AML-193 (cell line): ENCODE results near the gene THPO.

Source experiments
- DNase-seq, 2 experiments: peaks; one replicate each; lab custom pipeline; 2025; lab: John Stamatoyannopoulos, UW

The THPO gene

DNA sequence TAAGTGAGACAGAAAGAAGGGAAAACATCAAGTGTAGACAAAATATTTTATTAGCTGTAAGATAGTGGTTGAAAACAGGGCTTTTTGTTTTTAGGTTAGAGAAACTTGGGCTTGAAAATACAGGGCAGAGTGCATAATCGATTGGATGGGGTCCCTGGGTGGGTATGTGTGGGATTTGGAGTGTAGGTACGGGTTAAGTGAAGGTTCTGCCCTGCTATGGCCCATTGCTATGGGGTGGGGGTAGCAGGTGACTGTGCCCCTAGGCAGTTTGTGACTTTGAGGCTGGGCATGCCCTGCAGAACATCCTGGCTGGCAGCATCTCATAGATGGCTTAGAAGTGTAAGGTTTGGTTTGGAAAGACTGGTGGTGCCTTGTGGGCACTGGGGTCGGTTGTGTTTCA lies 44.3 kb downstream of the THPO start:
- no peak for DNase-seq

DNA sequence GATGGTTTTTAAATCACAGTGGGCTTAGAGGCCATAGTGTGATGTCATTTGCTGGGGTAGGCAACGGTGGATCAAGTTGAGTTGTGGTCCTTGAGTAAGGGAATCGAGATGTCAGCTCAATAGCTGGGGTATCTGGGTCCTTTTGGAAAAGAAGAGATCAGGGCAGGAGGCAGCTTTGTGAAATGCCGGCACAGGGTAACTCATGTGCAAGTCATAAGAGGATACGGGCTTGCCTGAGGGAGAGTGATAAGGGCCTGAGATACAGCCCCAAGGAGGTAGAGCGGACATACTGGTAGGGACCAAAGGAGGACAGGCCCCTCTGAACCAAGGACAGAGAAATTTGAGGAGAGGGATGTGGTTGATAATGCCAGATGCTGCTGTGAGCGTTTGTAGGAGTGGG lies 44.8 kb downstream of the THPO start:
- DNase-seq, result no peak

DNA sequence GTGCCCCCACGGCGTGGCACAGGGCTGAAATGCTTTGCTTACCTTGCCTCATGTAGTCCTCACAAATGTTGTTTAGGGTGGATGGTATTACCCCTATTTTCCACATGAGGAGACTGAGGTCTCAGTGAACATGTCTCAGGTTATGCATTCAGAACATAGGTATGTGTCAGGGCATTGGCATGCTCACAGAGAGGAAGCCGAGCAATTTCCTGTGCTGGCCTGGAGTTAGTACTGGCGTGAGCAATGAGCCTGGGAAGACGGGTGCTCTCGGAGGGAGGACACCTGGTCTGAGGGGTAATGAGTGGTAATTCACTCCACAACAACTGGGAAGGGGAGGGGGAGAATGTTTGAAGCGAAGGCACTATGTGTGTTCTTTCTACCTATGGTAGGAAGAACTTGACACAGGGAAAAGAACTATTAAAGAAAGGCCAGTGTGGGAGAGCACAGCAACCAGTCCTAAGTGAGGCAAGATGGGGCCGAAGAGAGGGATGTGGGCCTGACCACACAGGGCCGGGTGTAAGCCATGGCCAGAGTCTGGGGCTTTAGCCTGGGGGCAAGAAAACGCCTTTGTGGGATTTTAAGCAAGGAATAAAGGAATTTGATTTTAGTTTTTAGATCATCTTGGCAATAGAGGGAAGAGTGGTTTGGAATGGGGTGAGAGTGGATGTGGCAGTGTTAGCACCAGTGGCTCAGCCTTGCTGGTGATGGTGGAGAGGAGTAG lies 45.5 kb downstream of the THPO start:
- no peak for DNase-seq

DNA sequence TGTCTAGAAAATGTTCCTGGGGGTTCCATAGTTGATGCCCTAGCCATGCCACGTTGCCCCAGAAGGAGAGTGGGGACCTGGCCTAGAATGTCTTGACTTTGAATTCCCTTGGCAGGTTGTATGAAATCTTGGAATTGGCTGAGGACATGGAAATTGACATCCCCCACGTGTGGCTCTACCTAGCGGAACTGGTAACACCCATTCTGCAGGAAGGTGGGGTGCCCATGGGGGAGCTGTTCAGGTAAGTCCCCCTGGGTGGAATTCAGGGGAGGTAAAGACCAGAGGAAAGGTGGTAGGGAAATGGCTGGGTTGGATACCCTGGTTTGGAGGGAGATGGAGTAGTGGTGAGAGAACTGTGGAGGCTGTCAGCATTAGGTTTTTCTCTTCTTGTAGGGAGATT lies 49.5 kb downstream of the THPO start:
- no peak for DNase-seq

DNA sequence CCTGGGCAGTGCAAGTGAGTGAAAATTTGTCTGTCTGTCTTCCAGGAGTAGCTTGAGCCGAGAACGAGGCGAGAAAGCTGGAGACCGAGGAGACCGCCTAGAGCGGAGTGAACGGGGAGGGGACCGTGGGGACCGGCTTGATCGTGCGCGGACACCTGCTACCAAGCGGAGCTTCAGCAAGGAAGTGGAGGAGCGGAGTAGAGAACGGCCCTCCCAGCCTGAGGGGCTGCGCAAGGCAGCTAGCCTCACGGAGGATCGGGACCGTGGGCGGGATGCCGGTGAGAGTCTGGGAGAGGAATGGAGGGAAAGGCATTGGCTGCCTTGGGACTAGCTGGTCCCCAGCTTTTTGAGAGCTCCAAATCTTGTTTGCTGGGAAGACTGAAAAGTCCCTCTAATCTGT lies 50.8 kb downstream of the THPO start:
- DNase-seq, result no peak

DNA sequence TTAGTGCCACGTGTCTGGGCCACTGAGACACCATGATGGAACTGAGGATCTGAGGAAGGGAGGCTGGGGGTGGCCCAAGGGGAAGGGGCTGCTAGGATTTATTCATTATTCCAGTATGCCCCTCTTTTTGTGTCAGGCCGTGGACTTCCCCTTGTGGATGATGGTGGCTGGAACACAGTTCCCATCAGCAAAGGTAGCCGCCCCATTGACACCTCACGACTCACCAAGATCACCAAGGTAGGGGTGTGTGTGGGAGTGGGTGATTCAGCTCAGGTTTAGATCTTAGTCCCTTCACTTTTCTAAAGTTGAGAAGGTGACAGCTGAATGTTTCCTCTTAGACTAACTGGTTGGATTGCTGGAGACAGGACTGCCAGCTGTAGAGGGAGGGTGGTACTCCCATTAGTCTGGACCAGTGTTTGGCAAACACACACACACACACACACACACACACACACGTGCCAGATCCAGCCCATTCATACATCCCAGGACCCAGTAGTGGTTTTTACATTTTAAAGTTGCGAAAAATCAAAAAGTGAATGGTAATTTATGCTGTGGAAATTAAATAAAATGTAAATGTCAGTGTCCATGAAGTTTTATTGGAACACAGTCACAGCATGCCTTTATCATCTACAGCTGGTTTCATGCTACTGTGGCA lies 52.2 kb downstream of the THPO start:
- DNase-seq, result no peak

DNA sequence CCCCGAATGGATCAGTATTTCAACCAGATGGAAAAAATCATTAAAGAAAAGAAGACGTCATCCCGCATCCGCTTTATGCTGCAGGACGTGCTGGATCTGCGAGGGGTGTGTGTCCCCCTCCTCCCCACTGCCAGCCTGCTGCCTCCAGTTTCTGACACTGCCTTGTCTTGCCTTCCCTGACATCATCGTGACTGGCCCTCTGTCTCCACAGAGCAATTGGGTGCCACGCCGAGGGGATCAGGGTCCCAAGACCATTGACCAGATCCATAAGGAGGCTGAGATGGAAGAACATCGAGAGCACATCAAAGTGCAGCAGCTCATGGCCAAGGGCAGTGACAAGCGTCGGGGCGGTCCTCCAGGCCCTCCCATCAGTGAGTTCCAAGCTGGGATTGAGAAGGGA lies 52.7 kb downstream of the THPO start:
- DNase-seq, result no peak

DNA sequence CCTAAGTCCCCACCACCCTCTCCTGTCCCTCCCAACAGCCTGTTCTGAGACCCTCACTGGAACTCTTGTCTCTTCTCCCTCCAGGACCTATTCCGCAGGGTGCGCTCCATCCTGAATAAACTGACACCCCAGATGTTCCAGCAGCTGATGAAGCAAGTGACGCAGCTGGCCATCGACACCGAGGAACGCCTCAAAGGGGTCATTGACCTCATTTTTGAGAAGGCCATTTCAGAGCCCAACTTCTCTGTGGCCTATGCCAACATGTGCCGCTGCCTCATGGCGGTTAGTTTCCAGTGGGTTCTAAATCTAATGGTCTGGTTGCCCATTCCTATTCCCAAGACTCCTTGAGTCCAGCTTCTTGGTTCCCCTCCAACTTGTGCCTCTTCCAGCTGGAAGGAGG lies 54.3 kb downstream of the THPO start:
- DNase-seq, result no peak

DNA sequence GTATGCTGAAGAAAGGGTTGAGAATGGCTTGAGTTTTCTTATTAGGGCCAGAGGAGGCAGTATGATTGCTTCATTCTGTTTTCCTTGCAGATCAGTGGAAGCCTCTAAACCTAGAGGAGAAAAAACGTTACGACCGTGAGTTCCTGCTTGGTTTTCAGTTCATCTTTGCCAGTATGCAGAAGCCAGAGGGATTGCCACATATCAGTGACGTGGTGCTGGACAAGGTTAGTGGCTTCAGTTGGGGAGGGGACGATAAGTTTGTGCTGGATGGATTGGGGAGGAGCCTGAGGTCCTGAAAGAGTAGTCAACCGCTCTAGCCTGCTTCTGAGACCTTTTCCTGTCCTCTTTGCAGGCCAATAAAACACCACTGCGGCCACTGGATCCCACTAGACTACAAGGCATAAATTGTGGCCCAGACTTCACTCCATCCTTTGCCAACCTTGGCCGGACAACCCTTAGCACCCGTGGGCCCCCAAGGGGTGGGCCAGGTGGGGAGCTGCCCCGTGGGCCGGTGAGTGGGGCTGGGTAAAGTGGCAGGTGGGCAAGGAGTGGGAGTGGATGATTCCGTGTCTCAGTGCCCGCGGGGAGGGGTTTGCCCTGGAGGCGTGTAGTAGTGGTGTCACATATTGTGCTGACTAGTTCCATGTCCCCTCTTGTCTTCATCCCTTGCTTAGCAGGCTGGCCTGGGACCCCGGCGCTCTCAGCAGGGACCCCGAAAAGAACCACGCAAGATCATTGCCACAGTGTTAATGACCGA lies 55.1 kb downstream of the THPO start:
- no peak for DNase-seq
